ENCODE results near the gene RRP36. TPM values are rescaled to one million over a fixed set of nuclear protein-coding genes. Genes with fewer than 3 reads are reported as not detected.

The RRP36 gene
- total and polyA plus RNA-seq, 4 donors = 30.5 to 49.9 (median 37.7) TPM

DNA sequence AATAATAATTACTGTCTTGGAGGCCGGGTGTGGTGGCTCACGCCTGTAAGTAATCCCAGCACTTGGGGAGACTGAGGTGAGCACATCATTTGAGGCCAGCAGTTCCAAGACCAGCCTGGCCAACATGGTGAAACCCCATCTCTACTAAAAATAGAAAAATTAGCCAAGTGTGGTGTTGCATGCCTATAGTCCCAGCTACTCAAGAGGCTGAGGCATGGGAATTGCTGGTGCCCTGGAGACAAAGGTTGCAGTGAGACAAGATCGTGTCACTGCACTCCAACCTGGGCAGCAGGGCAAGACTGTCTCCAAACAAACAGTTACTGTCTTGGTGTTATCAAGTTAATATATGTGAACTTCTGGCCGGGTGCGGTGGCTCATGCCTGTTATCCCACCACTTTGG is 4.9 kb downstream of the RRP36 start:
- Histone ChIP-seq H3K4me3 (no peak overlapping the region), H3K36me3 (ENCODE audit: control insufficient read depth in 4 of 4, insufficient read depth in 4 of 4, low read length in 4 of 4) (peaks cover 19 to 41% (median 39%) of the 10 kb centered on the region in 4 donors), H3K27me3 (ENCODE audit: control insufficient read depth in 3 of 3, insufficient read depth in 3 of 3, low read length in 2 of 3) (no peaks in the 10 kb centered on the region), H3K4me1 (ENCODE audit: control insufficient read depth in 5 of 5, insufficient read depth in 5 of 5, low read length in 5 of 5) (peaks cover 0 to 4% (median 0%) of the 10 kb centered on the region in 5 donors), H3K9me3 (ENCODE audit: control insufficient read depth in 4 of 4, insufficient read depth in 3 of 4, low read length in 3 of 4) (no peaks in the 10 kb centered on the region), H3K27ac (ENCODE audit: low read depth in 1 of 2, low read length in 1 of 2) (no peak overlapping the region), H3K9ac (ENCODE audit: insufficient read depth in 1 of 2, low read length in 2 of 2) (no peak overlapping the region)
- WGBS, 2 donors = 97% methylated on average over 5 of the region's 5 CpGs
- DNase-seq = no peak
- ATAC-seq (ENCODE audit: insufficient read depth, low FRiP score) = no peak
- TF ChIP-seq, protein P1, sequence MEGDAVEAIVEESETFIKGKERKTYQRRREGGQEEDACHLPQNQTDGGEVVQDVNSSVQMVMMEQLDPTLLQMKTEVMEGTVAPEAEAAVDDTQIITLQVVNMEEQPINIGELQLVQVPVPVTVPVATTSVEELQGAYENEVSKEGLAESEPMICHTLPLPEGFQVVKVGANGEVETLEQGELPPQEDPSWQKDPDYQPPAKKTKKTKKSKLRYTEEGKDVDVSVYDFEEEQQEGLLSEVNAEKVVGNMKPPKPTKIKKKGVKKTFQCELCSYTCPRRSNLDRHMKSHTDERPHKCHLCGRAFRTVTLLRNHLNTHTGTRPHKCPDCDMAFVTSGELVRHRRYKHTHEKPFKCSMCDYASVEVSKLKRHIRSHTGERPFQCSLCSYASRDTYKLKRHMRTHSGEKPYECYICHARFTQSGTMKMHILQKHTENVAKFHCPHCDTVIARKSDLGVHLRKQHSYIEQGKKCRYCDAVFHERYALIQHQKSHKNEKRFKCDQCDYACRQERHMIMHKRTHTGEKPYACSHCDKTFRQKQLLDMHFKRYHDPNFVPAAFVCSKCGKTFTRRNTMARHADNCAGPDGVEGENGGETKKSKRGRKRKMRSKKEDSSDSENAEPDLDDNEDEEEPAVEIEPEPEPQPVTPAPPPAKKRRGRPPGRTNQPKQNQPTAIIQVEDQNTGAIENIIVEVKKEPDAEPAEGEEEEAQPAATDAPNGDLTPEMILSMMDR (IDR thresholded peaks at IDR 0.05; ENCODE audit: control extremely low read depth, extremely low read depth) = no peak

DNA sequence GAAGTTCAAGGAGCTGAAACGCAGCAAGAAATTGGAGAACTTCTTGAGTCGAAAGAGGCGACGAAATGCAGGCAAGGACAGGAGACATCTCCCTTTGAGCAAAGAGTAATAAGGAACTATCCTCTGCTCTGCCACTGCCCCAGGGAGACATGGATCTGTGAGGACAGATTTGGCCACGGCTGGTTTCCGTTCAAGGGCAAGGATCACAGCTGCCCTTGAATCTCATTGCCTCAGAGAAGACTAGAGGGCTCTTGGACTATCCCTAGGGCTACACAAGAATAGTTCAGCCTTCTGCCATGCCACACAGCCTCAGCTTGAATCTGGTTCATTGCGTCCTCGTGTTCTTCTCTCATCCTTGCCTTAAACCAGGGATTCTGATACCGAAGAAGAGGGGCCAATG is 7.7 kb downstream of the RRP36 start:
- ATAC-seq (ENCODE audit: insufficient read depth, low FRiP score) (no peak), DNase-seq (no peak)
- TF ChIP-seq, protein P1 (IDR thresholded peaks at IDR 0.05; ENCODE audit: control extremely low read depth, extremely low read depth) = no peak
- Histone ChIP-seq H3K27me3 (ENCODE audit: control insufficient read depth in 3 of 3, insufficient read depth in 3 of 3, low read length in 2 of 3) (no peaks in the 10 kb centered on the region), H3K36me3 (ENCODE audit: control insufficient read depth in 4 of 4, insufficient read depth in 4 of 4, low read length in 4 of 4) (peaks cover 20 to 46% (median 44%) of the 10 kb centered on the region in 4 donors), H3K9me3 (ENCODE audit: control insufficient read depth in 4 of 4, insufficient read depth in 3 of 4, low read length in 3 of 4) (no peaks in the 10 kb centered on the region), H3K27ac (ENCODE audit: low read depth in 1 of 2, low read length in 1 of 2) (no peak overlapping the region), H3K4me3 (no peak overlapping the region), H3K9ac (ENCODE audit: insufficient read depth in 1 of 2, low read length in 2 of 2) (no peak overlapping the region), H3K4me1 (ENCODE audit: control insufficient read depth in 5 of 5, insufficient read depth in 5 of 5, low read length in 5 of 5) (no peaks in the 10 kb centered on the region)
- WGBS, 2 donors = 92 to 97% methylated on average over 9 of the region's 9 CpGs

DNA sequence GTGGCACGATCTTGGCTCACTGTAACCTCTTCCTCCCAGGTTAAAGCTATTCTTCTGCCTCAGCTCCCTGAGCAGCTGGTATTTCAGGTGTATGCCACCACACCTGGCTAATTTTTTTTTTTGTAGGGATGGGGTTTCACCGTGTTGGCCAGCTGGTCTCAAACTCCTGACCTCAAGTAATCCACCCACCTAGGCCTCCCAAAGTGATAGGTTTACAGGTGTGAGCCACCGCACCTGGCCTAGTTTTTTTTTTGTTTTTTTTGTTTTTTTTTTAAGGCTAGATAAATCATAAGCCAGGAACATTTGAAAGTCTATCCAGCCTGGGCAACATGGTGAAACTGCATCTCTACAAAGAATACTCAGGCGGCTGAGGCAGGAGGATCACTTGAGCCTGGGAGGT is 10.9 kb downstream of the RRP36 start:
- Histone ChIP-seq H3K27me3 (ENCODE audit: control insufficient read depth in 3 of 3, insufficient read depth in 3 of 3, low read length in 2 of 3) (no peaks in the 10 kb centered on the region), H3K27ac (ENCODE audit: low read depth in 1 of 2, low read length in 1 of 2) (no peak overlapping the region), H3K9ac (ENCODE audit: insufficient read depth in 1 of 2, low read length in 2 of 2) (no peak overlapping the region), H3K9me3 (ENCODE audit: control insufficient read depth in 4 of 4, insufficient read depth in 3 of 4, low read length in 3 of 4) (no peaks in the 10 kb centered on the region), H3K4me3 (no peak overlapping the region), H3K4me1 (ENCODE audit: control insufficient read depth in 5 of 5, insufficient read depth in 5 of 5, low read length in 5 of 5) (no peaks in the 10 kb centered on the region), H3K36me3 (ENCODE audit: control insufficient read depth in 4 of 4, insufficient read depth in 4 of 4, low read length in 4 of 4) (peaks cover 27 to 46% (median 30%) of the 10 kb centered on the region in 4 donors)
- TF ChIP-seq, protein P1 (IDR thresholded peaks at IDR 0.05; ENCODE audit: control extremely low read depth, extremely low read depth) = no peak
- DNase-seq (no peak), ATAC-seq (ENCODE audit: insufficient read depth, low FRiP score) (no peak)
- WGBS, 2 donors = 93 to 99% methylated on average over 4 of the region's 4 CpGs
